HepG2 (cell line): ENCODE data around the gene STBD1. TPM values are rescaled to one million over a fixed set of nuclear protein-coding genes. Genes with fewer than 3 reads are reported as not detected.

Experiments
- ATF7-NPFF ChIP-seq: sonication (generic); formaldehyde crosslinking; IDR thresholded peaks from 2 replicates; pipeline ENCODE4 v1.8.1; 2023; ENCODE audit warnings: mild to moderate bottlenecking, low read depth, missing genetic modification reagents, moderate library complexity
- CCAR2 ChIP-seq: fragments of 200-400 bp; formaldehyde crosslinking; optimal IDR thresholded peaks from 2 replicates; pipeline ENCODE3; 2018; ENCODE audit warnings: low read depth, mild to moderate bottlenecking, low read length, moderate library complexity
- HBP1 ChIP-seq: IDR thresholded peaks from 2 replicates; pipeline ENCODE4 v1.6.1; 2016; ENCODE audit warnings: low read depth, control low read depth
- HOMEZ ChIP-seq: IDR thresholded peaks from 2 replicates; pipeline ENCODE4 v1.6.1; 2016; ENCODE audit warnings: low read depth
- KDM1A ChIP-seq: IDR thresholded peaks from 2 replicates; pipeline ENCODE4 v1.6.1; 2016; ENCODE audit warnings: missing compliant biosample characterization
- NR0B2 ChIP-seq: sonication (generic); formaldehyde crosslinking; IDR thresholded peaks from 2 replicates; pipeline ENCODE4 v1.4.0; 2020; ENCODE audit warnings: mild to moderate bottlenecking, missing genetic modification reagents
- POLR2AphosphoS2 ChIP-seq: IDR thresholded peaks from 2 replicates; pipeline ENCODE4 v1.6.1; 2011; ENCODE audit warnings: low read depth, low read length, improper control_type of control experiment
- SATB2 ChIP-seq: sonication (generic); formaldehyde crosslinking; IDR thresholded peaks from 2 replicates; pipeline ENCODE4 v1.5.0; 2020; ENCODE audit warnings: missing genetic modification reagents
- YY1 ChIP-seq: IDR thresholded peaks from 2 replicates; pipeline ENCODE4 v1.6.1; 2011; ENCODE audit warnings: low read length, low read depth, moderate library complexity, mild to moderate bottlenecking; ENCODE audit not compliant: insufficient read depth, insufficient replicate concordance
- ZNF160 ChIP-seq: sonication (generic); formaldehyde crosslinking; IDR thresholded peaks from 2 replicates; pipeline ENCODE4 v1.8.0; 2022; ENCODE audit warnings: mild to moderate bottlenecking, inconsistent platforms, missing genetic modification reagents
- polyA plus RNA-seq, 8 experiments: library from polyadenylated mRNA; depleted of rRNA in 3 of 8; stranded (reverse) in 7 of 8; unstranded in 1 of 8; fragments of >200 nt; fragmentation: Illumina TruSeq in 4 of 8; extraction: Trizol in 4 of 8; gene quantifications; 2 replicates each; pipeline versions ENCODE4 v1.2.1 to v1.2.3, GENCODE V29; 2011 to 2016; ENCODE audit warnings: low read depth in 4 of 8, missing spikeins in 1 of 8, mixed read lengths in 1 of 8; ENCODE audit not compliant: insufficient read depth in 1 of 8
- total RNA-seq, 5 experiments: library from RNA; depleted of rRNA; stranded (reverse); fragments of >200 nt; fragmentation: Illumina TruSeq; extraction: Trizol; gene quantifications; 2 replicates each; pipeline ENCODE4 v1.2.3, GENCODE V29; 2016; ENCODE audit warnings: low read depth in 1 of 5
- TF ChIP-seq, protein P1 (sequence below): sonication (generic); formaldehyde crosslinking; IDR thresholded peaks from 2 replicates; pipeline ENCODE4 v1.5.1; 2020; ENCODE audit warnings: mild to moderate bottlenecking, missing genetic modification reagents, borderline replicate concordance
- TF ChIP-seq, protein P2 (sequence below): sonication (generic); formaldehyde crosslinking; IDR thresholded peaks from 2 replicates; pipeline ENCODE4 v1.5.0; 2020; ENCODE audit warnings: mild to moderate bottlenecking, missing genetic modification reagents, borderline replicate concordance
- TF ChIP-seq, protein P3 (sequence below): sonication (generic); formaldehyde crosslinking; IDR thresholded peaks from 2 replicates; pipeline ENCODE4 v1.5.0; 2020; ENCODE audit warnings: missing genetic modification reagents, mild to moderate bottlenecking, borderline replicate concordance

STBD1 gene
- total and polyA plus RNA-seq, 2 of the 13 experiments (the other 11 are each of a cell fraction or from before 2014, with no cell fraction given) = 2.8 to 4.3 TPM

GRCh38 chr4:76305971-76306881 lies at the start of gene STBD1 (continued):
- peak; percentile 56; the same call in 1 of the 2 replicates for TF ChIP-seq NR0B2
- TF ChIP-seq SATB2 (CRISPR knock-in tag) = 0 out of 2 replicates have a peak, but pooled peaks have one; percentile 44
- TF ChIP-seq KDM1A (CRISPR knock-in tag) = no peak
- no peak for TF ChIP-seq CCAR2
- TF ChIP-seq HOMEZ = no peak
- TF ChIP-seq HBP1 = peak; percentile 16; the same call in 1 of the 2 replicates
- TF ChIP-seq, protein P1, sequence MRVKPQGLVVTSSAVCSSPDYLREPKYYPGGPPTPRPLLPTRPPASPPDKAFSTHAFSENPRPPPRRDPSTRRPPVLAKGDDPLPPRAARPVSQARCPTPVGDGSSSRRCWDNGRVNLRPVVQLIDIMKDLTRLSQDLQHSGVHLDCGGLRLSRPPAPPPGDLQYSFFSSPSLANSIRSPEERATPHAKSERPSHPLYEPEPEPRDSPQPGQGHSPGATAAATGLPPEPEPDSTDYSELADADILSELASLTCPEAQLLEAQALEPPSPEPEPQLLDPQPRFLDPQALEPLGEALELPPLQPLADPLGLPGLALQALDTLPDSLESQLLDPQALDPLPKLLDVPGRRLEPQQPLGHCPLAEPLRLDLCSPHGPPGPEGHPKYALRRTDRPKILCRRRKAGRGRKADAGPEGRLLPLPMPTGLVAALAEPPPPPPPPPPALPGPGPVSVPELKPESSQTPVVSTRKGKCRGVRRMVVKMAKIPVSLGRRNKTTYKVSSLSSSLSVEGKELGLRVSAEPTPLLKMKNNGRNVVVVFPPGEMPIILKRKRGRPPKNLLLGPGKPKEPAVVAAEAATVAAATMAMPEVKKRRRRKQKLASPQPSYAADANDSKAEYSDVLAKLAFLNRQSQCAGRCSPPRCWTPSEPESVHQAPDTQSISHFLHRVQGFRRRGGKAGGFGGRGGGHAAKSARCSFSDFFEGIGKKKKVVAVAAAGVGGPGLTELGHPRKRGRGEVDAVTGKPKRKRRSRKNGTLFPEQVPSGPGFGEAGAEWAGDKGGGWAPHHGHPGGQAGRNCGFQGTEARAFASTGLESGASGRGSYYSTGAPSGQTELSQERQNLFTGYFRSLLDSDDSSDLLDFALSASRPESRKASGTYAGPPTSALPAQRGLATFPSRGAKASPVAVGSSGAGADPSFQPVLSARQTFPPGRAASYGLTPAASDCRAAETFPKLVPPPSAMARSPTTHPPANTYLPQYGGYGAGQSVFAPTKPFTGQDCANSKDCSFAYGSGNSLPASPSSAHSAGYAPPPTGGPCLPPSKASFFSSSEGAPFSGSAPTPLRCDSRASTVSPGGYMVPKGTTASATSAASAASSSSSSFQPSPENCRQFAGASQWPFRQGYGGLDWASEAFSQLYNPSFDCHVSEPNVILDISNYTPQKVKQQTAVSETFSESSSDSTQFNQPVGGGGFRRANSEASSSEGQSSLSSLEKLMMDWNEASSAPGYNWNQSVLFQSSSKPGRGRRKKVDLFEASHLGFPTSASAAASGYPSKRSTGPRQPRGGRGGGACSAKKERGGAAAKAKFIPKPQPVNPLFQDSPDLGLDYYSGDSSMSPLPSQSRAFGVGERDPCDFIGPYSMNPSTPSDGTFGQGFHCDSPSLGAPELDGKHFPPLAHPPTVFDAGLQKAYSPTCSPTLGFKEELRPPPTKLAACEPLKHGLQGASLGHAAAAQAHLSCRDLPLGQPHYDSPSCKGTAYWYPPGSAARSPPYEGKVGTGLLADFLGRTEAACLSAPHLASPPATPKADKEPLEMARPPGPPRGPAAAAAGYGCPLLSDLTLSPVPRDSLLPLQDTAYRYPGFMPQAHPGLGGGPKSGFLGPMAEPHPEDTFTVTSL (CRISPR knock-in tag) = peak; percentile 64
- TF ChIP-seq, protein P2, sequence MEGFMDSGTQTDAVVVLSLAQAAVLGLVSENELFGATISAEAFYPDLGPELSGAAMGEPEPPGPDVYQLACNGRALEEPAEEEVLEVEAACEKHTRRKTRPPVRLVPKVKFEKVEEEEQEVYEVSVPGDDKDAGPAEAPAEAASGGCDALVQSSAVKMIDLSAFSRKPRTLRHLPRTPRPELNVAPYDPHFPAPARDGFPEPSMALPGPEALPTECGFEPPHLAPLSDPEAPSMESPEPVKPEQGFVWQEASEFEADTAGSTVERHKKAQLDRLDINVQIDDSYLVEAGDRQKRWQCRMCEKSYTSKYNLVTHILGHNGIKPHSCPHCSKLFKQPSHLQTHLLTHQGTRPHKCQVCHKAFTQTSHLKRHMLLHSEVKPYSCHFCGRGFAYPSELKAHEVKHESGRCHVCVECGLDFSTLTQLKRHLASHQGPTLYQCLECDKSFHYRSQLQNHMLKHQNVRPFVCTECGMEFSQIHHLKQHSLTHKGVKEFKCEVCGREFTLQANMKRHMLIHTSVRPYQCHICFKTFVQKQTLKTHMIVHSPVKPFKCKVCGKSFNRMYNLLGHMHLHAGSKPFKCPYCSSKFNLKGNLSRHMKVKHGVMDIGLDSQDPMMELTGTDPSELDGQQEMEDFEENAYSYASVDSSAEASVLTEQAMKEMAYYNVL (CRISPR knock-in tag) = no peak
- TF ChIP-seq YY1 = peak; percentile 54
- TF ChIP-seq, protein P3, sequence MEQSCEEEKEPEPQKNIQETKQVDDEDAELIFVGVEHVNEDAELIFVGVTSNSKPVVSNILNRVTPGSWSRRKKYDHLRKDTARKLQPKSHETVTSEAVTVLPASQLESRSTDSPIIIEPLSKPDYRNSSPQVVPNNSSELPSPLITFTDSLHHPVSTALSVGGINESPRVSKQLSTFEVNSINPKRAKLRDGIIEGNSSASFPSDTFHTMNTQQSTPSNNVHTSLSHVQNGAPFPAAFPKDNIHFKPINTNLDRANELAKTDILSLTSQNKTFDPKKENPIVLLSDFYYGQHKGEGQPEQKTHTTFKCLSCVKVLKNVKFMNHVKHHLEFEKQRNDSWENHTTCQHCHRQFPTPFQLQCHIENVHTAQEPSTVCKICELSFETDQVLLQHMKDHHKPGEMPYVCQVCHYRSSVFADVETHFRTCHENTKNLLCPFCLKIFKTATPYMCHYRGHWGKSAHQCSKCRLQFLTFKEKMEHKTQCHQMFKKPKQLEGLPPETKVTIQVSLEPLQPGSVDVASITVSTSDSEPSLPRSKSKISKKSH = peak; percentile 72
- TF ChIP-seq ATF7-NPFF (CRISPR knock-in tag) = 0 out of 2 replicates have a peak, but pooled peaks have one; percentile 43
- peak; percentile 43; the same call in 1 of the 2 replicates for TF ChIP-seq ZNF160 (CRISPR knock-in tag)
- no peak for TF ChIP-seq POLR2AphosphoS2
